ENCODE measurements around the gene TAF4.
"Not testable (repeated sequence)": the region's sequence is repeated elsewhere in the genome, so short reads cannot be mapped to it uniquely, and the experiment has no call there.

Gene TAF4

GRCh38 chr20:61954276-61955021 lies 111.2 kb downstream of the TAF4 start:
- H3K4me1 Mint-ChIP-seq, result no peaks in the 10 kb centered on the region
- no peak for DNase-seq (ENCODE audit: low spot score in 2 of 2)
- no peaks in the 10 kb centered on the region for H3K9me3 Mint-ChIP-seq
- no peak overlapping the region for H3K27ac Mint-ChIP-seq
- ATAC-seq (ENCODE audit: low read depth), result no peak
- no peak overlapping the region for H3K4me3 Mint-ChIP-seq
- H3K27me3 Mint-ChIP-seq, result peaks cover 12% of the 10 kb centered on the region
- no peaks in the 10 kb centered on the region for H3K36me3 Mint-ChIP-seq

- Mint-ChIP-seq H3K36me3 (no peaks in the 10 kb centered on the region), H3K4me1 (no peaks in the 10 kb centered on the region), H3K27me3 (peaks cover 12% of the 10 kb centered on the region), H3K4me3 (no peak overlapping the region), H3K27ac (no peak overlapping the region), H3K9me3 (no peaks in the 10 kb centered on the region)
- no peak for DNase-seq (ENCODE audit: low spot score in 2 of 2)
- ATAC-seq (ENCODE audit: low read depth), result no peak
These were observed 112.4 kb downstream of the TAF4 start for GRCh38 chr20:61953037-61954021.

- H3K27me3 Mint-ChIP-seq, result peaks cover 12% of the 10 kb centered on the region
- no peaks in the 10 kb centered on the region for H3K36me3 Mint-ChIP-seq
- H3K4me3 Mint-ChIP-seq, result no peak overlapping the region
- H3K27ac Mint-ChIP-seq, result no peak overlapping the region
- ATAC-seq (ENCODE audit: low read depth) (no peak), DNase-seq (ENCODE audit: low spot score in 2 of 2) (no peak)
- H3K9me3 Mint-ChIP-seq, result no peaks in the 10 kb centered on the region
- H3K4me1 Mint-ChIP-seq, result no peaks in the 10 kb centered on the region
These were observed 113.8 kb downstream of the TAF4 start for GRCh38 chr20:61951695-61952533.

DNA sequence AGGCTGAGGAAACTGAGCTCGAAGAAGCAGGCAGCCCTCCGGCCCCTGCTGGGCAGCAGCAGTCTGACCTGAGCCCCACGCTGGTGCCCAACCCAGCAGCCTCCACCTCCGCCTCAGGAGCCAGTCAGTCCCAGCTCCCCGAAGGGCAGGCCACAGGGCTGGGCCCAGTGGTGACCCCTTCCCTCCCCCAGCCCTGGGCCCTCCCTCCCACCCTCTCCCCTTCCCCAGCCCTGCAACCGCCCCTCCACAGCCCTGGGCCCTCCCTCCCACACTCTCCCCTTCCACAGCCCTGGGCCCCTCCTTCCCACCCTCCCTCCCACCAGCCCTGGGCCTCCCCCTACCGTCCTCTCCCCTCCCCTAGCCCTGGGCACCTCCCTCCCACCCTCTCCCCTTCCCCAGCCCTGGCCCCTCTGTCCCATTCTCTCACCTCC lies 115.0 kb downstream of the TAF4 start:
- Mint-ChIP-seq H3K4me3 (no peak overlapping the region), H3K27me3 (peaks cover 12% of the 10 kb centered on the region), H3K36me3 (no peaks in the 10 kb centered on the region), H3K9me3 (no peaks in the 10 kb centered on the region), H3K4me1 (no peaks in the 10 kb centered on the region), H3K27ac (no peak overlapping the region)
- DNase-seq (ENCODE audit: low spot score in 2 of 2), result no peak
- ATAC-seq (ENCODE audit: low read depth), result no peak

DNA sequence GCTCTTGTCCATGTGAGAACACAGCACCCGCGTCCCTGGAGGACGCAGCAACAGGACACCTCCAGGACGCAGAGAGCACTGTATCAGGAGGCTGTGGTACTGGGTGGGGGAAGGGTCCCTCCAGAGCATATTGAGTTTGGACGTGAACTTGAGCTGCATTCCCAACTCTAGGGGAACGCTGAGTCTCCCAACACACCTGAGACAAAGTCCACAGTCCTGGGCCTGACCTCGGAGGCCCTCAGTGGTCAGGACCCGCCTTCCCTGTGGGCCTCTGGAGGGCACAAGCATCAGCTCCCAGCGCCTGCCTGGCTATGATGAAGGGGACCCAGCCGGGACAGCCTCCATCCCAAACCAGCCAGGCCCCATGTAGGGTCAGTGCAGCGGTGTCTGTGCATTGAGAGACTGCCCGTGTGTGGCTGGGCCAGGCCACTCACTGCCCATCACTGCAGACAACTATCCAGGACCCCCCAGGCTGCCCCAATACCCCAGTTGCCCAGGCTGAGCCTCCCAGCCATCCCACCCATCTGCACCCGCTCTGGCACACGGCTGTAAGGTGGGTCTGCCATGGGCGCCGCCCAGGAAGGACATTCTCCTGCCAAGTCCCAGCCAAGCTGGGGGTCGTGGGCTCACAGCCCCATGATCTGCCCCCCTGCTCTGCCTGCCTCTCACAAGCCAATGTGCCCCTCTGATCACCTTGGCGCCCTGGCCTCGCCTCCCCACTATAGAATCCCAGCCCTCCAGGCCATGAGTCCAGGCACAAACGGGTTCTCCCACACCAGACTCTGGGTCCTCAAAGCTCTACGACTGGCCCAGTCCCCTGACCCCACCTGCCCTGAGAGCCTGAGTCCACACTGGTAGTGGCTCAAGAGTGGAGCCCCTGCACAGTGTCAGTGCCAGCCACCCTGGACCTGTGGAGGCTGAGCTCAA lies 115.7 kb downstream of the TAF4 start:
- Mint-ChIP-seq H3K27me3 (peaks cover 10% of the 10 kb centered on the region), H3K9me3 (no peaks in the 10 kb centered on the region), H3K4me1 (no peaks in the 10 kb centered on the region), H3K36me3 (no peaks in the 10 kb centered on the region), H3K4me3 (no peak overlapping the region), H3K27ac (no peak overlapping the region)
- ATAC-seq (ENCODE audit: low read depth) (no peak), DNase-seq (ENCODE audit: low spot score in 2 of 2) (no peak)

DNA sequence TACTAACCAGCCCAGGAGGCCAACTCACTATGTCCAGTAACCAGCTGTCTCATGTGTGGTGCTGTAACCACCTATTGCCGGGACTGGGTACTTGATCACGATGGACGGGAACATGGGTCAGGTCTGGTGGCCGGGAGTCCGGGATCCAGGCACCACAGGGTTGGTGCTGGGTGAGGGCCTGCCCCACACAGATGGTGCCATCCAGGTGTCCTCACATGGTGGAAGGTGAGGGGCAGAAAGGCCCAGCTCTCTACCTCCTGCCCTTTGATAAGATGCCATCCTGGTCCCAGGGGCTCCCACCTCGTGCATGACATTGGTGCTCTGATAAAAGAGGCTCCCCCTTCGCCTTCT lies 116.3 kb downstream of the TAF4 start:
- H3K4me3 Mint-ChIP-seq, result no peak overlapping the region
- H3K9me3 Mint-ChIP-seq, result no peaks in the 10 kb centered on the region
- H3K36me3 Mint-ChIP-seq, result no peaks in the 10 kb centered on the region
- H3K4me1 Mint-ChIP-seq, result no peaks in the 10 kb centered on the region
- ATAC-seq (ENCODE audit: low read depth) (no peak), DNase-seq (ENCODE audit: low spot score in 2 of 2) (no peak)
- no peak overlapping the region for H3K27ac Mint-ChIP-seq
- H3K27me3 Mint-ChIP-seq, result peaks cover 5% of the 10 kb centered on the region

DNA sequence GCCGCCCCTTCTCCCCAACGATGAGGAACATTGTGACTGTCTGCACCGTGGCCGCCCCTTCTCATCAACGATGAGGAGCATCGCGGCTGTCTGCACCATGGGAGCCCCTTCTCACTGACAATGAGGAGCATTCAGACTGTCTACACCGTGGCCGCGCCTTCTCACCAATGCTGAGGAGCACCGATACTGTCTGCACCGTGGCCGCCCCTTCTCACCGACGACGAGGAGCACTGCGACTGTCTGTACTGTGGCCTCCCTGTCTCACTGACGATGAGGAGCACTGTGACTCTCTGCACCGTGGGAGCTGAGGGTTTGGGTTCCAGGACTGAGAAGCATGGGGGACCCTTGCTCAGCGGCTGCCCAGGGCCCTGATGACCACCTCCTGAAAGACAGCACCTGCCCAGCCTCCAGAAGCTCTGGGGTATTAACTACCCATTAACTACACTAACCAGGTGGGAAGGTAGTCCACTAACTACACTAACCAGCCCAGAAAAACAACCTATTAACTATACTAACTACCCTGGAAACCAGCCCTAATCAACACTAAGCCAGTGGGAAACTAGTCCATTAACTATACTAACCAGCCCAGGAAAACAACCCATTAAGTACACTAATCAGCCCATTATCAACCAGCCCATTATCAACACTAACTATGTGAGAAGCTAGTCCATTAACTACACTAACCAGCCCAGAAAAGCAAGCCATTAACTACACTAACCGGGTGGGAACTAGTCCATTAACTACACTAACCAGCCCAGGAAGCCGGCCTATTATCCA lies 116.9 kb downstream of the TAF4 start:
- DNase-seq (ENCODE audit: low spot score in 2 of 2) (no peak), ATAC-seq (ENCODE audit: low read depth) (no peak)
- no peaks in the 10 kb centered on the region for H3K9me3 Mint-ChIP-seq
- peaks cover 5% of the 10 kb centered on the region for H3K27me3 Mint-ChIP-seq
- H3K27ac Mint-ChIP-seq, result no peak overlapping the region
- no peak overlapping the region for H3K4me3 Mint-ChIP-seq
- no peaks in the 10 kb centered on the region for H3K36me3 Mint-ChIP-seq
- no peaks in the 10 kb centered on the region for H3K4me1 Mint-ChIP-seq

DNA sequence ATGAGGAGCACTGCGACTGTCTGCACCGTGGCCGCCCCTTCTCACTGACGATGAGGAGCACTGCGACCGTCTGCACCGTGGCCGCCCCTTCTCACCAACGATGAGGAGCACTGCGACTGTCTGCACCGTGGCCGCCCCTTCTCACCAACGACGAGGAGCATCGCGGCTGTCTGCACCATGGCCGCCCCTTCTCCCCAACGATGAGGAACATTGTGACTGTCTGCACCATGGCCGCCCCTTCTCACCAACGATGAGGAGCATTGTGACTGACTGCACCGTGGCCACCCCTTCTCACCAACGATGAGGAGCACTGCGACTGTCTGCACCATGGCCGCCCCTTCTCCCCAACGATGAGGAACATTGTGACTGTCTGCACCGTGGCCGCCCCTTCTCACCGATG lies 117.6 kb downstream of the TAF4 start:
- H3K27ac Mint-ChIP-seq; H3K4me1 Mint-ChIP-seq; H3K9me3 Mint-ChIP-seq; H3K36me3 Mint-ChIP-seq; H3K27me3 Mint-ChIP-seq; DNase-seq (ENCODE audit: low spot score in 2 of 2); ATAC-seq (ENCODE audit: low read depth); H3K4me3 Mint-ChIP-seq: not testable (repeated sequence)

- ATAC-seq (ENCODE audit: low read depth); H3K27me3 Mint-ChIP-seq; H3K36me3 Mint-ChIP-seq; H3K4me1 Mint-ChIP-seq; H3K4me3 Mint-ChIP-seq; H3K9me3 Mint-ChIP-seq; H3K27ac Mint-ChIP-seq; DNase-seq (ENCODE audit: low spot score in 2 of 2): not testable (repeated sequence)
These were observed 120.2 kb downstream of the TAF4 start for GRCh38 chr20:61945495-61945894.

- H3K4me1 Mint-ChIP-seq; H3K4me3 Mint-ChIP-seq; H3K9me3 Mint-ChIP-seq; H3K36me3 Mint-ChIP-seq; H3K27me3 Mint-ChIP-seq; ATAC-seq (ENCODE audit: low read depth); H3K27ac Mint-ChIP-seq; DNase-seq (ENCODE audit: low spot score in 2 of 2): not testable (repeated sequence)
These were observed 120.7 kb downstream of the TAF4 start for GRCh38 chr20:61944967-61945366.

- DNase-seq (ENCODE audit: low spot score in 2 of 2), result no peak
- H3K27ac Mint-ChIP-seq, result no peak overlapping the region
- H3K27me3 Mint-ChIP-seq, result peaks cover 2% of the 10 kb centered on the region
- H3K36me3 Mint-ChIP-seq, result no peaks in the 10 kb centered on the region
- no peaks in the 10 kb centered on the region for H3K4me1 Mint-ChIP-seq
- no peak for ATAC-seq (ENCODE audit: low read depth)
- no peak overlapping the region for H3K4me3 Mint-ChIP-seq
- no peaks in the 10 kb centered on the region for H3K9me3 Mint-ChIP-seq
These were observed 123.2 kb downstream of the TAF4 start for GRCh38 chr20:61942526-61942925.

GRCh38 chr20:61941721-61942405 lies 123.8 kb downstream of the TAF4 start:
- no peak overlapping the region for H3K27ac Mint-ChIP-seq
- no peaks in the 10 kb centered on the region for H3K4me1 Mint-ChIP-seq

More at GRCh38 chr20:61941721-61942405, 123.8 kb downstream of the TAF4 start:
- ATAC-seq (ENCODE audit: low read depth), result no peak
- Mint-ChIP-seq H3K4me3 (no peak overlapping the region), H3K9me3 (no peaks in the 10 kb centered on the region), H3K36me3 (no peaks in the 10 kb centered on the region), H3K27me3 (peaks cover 2% of the 10 kb centered on the region)
- DNase-seq (ENCODE audit: low spot score in 2 of 2), result no peak
